ENCODE results near the gene RBM43.

GRCh38 chr2:151282401-151282800 is 20.7 kb upstream of the RBM43 start:
- TF ChIP-seq MAZ (IDR thresholded peaks at IDR 0.05; ENCODE audit: borderline replicate concordance, low read depth, low read length) (no peak), BHLHE40 (IDR thresholded peaks at IDR 0.05; ENCODE audit: low read depth, low read length) (no peak), CTCF (IDR thresholded peaks at IDR 0.05) (no peak), JUN (IDR thresholded peaks at IDR 0.05) (no peak), SMC3 (IDR thresholded peaks at IDR 0.05) (no peak), JUNB (IDR thresholded peaks at IDR 0.05) (no peak), RCOR1 (IDR thresholded peaks at IDR 0.05; ENCODE audit: low read depth, low read length) (no peak), POLR2A (IDR thresholded peaks at IDR 0.05; ENCODE audit: low read length) (no peak)
- TF ChIP-seq, protein P1, sequence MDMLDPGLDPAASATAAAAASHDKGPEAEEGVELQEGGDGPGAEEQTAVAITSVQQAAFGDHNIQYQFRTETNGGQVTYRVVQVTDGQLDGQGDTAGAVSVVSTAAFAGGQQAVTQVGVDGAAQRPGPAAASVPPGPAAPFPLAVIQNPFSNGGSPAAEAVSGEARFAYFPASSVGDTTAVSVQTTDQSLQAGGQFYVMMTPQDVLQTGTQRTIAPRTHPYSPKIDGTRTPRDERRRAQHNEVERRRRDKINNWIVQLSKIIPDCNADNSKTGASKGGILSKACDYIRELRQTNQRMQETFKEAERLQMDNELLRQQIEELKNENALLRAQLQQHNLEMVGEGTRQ (IDR thresholded peaks at IDR 0.05), result no peak

Measured in A549 (cell line).